SU-DHL-6 (cell line): ENCODE results near the gene ZNF362.

Experiments
- H2AFZ ChIP-seq: fragments of 200-600 bp; sonication (generic); 2 replicates; pipeline ENCODE4 v1.6.1; 2014; ENCODE audit warnings: low read depth, mild to moderate bottlenecking, moderate library complexity, mixed read lengths, antibody characterized with exemption, low read length; ENCODE audit not compliant: severe bottlenecking
- H3F3A ChIP-seq: fragments of 200-600 bp; shearing (Covaris generic); 2 replicates; pipeline ENCODE4 v1.6.0; 2016; ENCODE audit warnings: antibody characterized with exemption, mild to moderate bottlenecking; ENCODE audit not compliant: insufficient read depth
- H3K27ac ChIP-seq: fragments of 200-600 bp; sonication (generic); 2 replicates; pipeline ENCODE4 v1.5.1; 2016; ENCODE audit warnings: low read depth, mild to moderate bottlenecking, low read length, moderate library complexity, mixed read lengths
- H3K27me3 ChIP-seq: fragments of 200-600 bp; sonication (generic), shearing (Covaris generic); 2 replicates; pipeline ENCODE4 v1.6.0; 2014; ENCODE audit warnings: mild to moderate bottlenecking, low read length
- H3K36me3 ChIP-seq: fragments of 200-600 bp; sonication (generic); 2 replicates; pipeline ENCODE4 v1.6.1; 2014; ENCODE audit warnings: mild to moderate bottlenecking, low read length, mixed read lengths
- H3K4me2 ChIP-seq: fragments of 300-600, 200-600 bp; shearing (Covaris generic), sonication (generic); 2 replicates; pipeline ENCODE4 v1.6.0; 2014; ENCODE audit warnings: low read length, low read depth, mild to moderate bottlenecking; ENCODE audit not compliant: poor library complexity, severe bottlenecking
- H3K4me3 ChIP-seq: fragments of 200-600 bp; sonication (generic); 2 replicates; pipeline ENCODE4 v1.5.1; 2014; ENCODE audit warnings: antibody characterized with exemption, low read length, mild to moderate bottlenecking, mixed read lengths; ENCODE audit not compliant: insufficient read depth, poor library complexity, severe bottlenecking
- H3K79me2 ChIP-seq: fragments of 200-600 bp; sonication (generic); 2 replicates; pipeline ENCODE4 v1.6.1; 2014; ENCODE audit warnings: mild to moderate bottlenecking, low read length, moderate library complexity; ENCODE audit not compliant: insufficient read depth
- H3K9ac ChIP-seq: fragments of 200-600 bp; sonication (generic); 2 replicates; pipeline ENCODE4 v1.7.0; 2014; ENCODE audit warnings: mild to moderate bottlenecking, low read length
- H3K9me2 ChIP-seq: fragments of 200-600 bp; sonication (generic); replicated peaks from 2 replicates; pipeline ENCODE4 v1.6.1; 2014; ENCODE audit warnings: low read length; ENCODE audit not compliant: insufficient read depth
- H3K9me3 ChIP-seq: fragments of 200-600 bp; sonication (generic); 2 replicates; pipeline ENCODE4 v1.6.1; 2014; ENCODE audit warnings: low read length, mixed read lengths; ENCODE audit not compliant: insufficient read depth
- H4K20me1 ChIP-seq: fragments of 200-600 bp; sonication (generic); 2 replicates; pipeline ENCODE4 v1.6.1; 2014; ENCODE audit warnings: low read depth, mild to moderate bottlenecking, antibody characterized with exemption, low read length, moderate library complexity, mixed read lengths
- CTCF ChIP-seq: fragments of 200-600 bp; sonication (generic); IDR thresholded peaks from one replicate; pipeline ENCODE4 v1.5.1; 2017; ENCODE audit warnings: antibody characterized with exemption, mild to moderate bottlenecking, low read length, moderate library complexity; ENCODE audit not compliant: insufficient read depth, poor library complexity, severe bottlenecking
- EZH2phosphoT487 ChIP-seq: fragments of 200-600 bp; sonication (generic), shearing (Covaris generic); conservative IDR thresholded peaks from 2 replicates; pipeline ENCODE4 v1.6.1; 2018; ENCODE audit warnings: mild to moderate bottlenecking, antibody characterized with exemption, low read length, moderate library complexity, mixed read lengths

Gene ZNF362

GRCh38 chr1:33269621-33270020, 13.3 kb downstream of the ZNF362 start:
- Histone ChIP-seq H3K4me2 (no peak overlapping the region), H4K20me1 (no peaks in the 10 kb centered on the region), H2AFZ (no peak overlapping the region), H3K79me2 (no peaks in the 10 kb centered on the region), H3K27me3 (no peaks in the 10 kb centered on the region), H3K36me3 (no peaks in the 10 kb centered on the region), H3K27ac (no peak overlapping the region), H3K9me3 (no peaks in the 10 kb centered on the region), H3K4me3 (no peak overlapping the region), H3K9ac (no peak overlapping the region), H3F3A (no peaks in the 10 kb centered on the region), H3K9me2 (no peaks in the 10 kb centered on the region)
- TF ChIP-seq CTCF (no peak), EZH2phosphoT487 (no peak)

- Histone ChIP-seq H2AFZ (no peak overlapping the region), H3K27ac (no peak overlapping the region), H3K9ac (no peak overlapping the region), H4K20me1 (no peaks in the 10 kb centered on the region), H3F3A (no peaks in the 10 kb centered on the region), H3K9me3 (no peaks in the 10 kb centered on the region), H3K4me3 (no peak overlapping the region), H3K36me3 (no peaks in the 10 kb centered on the region), H3K4me2 (no peak overlapping the region), H3K79me2 (no peaks in the 10 kb centered on the region), H3K9me2 (no peaks in the 10 kb centered on the region), H3K27me3 (no peaks in the 10 kb centered on the region)
- TF ChIP-seq EZH2phosphoT487 (no peak), CTCF (no peak)
Observed at GRCh38 chr1:33270379-33270778, 14.1 kb downstream of the ZNF362 start.

- H4K20me1 ChIP-seq = no peaks in the 10 kb centered on the region
Observed at GRCh38 chr1:33270808-33271465, 14.6 kb downstream of the ZNF362 start.

More at GRCh38 chr1:33270808-33271465, 14.6 kb downstream of the ZNF362 start:
- no peaks in the 10 kb centered on the region for H3K9me3 ChIP-seq
- no peaks in the 10 kb centered on the region for H3K27me3 ChIP-seq
- H3F3A ChIP-seq = no peaks in the 10 kb centered on the region
- H3K79me2 ChIP-seq = no peaks in the 10 kb centered on the region
- no peak overlapping the region for H2AFZ ChIP-seq
- H3K4me3 ChIP-seq = no peak overlapping the region
- no peak overlapping the region for H3K4me2 ChIP-seq
- no peak overlapping the region for H3K27ac ChIP-seq
- no peaks in the 10 kb centered on the region for H3K36me3 ChIP-seq
- no peak overlapping the region for H3K9ac ChIP-seq
- TF ChIP-seq CTCF (no peak), EZH2phosphoT487 (no peak)
- no peaks in the 10 kb centered on the region for H3K9me2 ChIP-seq
